ENCODE measurements around the gene ATG2B.
"Not testable (repeated sequence)": the region's sequence is repeated elsewhere in the genome, so short reads cannot be mapped to it uniquely, and the experiment has no call there.

The ATG2B gene

DNA sequence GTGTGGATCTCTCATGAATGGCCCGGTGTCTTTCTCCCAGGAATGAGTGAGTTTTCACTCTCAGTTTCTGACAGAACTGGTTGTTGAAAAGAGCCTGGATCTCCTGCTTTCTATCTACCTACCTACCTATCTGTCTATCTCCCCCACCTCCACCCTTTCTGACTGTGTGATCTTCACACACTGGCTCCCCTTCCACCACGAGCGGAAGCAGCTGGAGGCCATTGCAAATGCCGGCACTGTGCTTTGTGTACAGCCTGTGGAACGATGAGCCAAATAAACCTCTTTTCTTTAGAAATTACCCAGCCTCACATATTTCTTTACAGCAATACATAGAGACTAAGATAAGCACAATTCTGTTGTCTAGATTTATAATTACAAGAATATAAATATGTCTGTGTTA is 7.4 kb upstream of the ATG2B start:
- no peak for FAIRE-seq

DNA sequence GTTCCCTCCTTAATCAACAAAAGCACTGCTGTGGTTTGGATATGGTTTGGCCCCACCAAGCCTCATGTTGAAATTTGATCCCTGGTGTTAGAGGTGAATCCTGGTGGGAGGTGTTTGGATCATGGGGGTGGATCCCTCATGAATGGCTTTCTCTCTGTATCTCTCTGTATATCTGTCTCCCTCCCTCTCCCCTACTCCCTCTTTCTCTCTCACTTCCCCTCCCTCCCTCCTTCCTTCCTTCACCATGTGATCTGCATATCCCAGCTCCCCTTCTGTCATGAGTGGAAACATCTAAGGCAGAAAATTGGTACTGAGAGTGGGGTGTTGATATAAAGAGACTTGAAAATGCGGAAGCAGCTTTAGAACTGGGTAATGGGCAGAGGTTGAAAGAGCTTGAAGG is 5.4 kb upstream of the ATG2B start:
- FAIRE-seq: no peak

DNA sequence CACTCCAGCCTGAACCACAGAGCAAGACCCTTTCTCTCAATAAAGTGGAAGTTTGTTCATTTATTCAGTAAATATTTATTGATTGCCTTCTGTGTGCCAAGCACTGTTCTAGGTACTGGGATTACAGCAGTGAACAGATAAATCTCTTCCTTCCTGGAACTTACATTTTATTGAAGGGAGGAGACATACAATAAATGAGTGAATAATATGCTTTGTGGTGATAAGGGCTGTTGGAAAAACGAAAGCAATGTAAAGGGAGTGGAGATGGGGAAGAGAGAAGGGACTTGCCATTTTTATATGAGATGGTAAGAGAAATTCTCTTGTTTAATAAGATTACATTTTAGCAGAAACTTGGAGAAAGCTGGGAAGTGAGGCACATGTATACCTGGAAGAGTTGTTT is 1.8 kb upstream of the ATG2B start:
- no peak for FAIRE-seq

DNA sequence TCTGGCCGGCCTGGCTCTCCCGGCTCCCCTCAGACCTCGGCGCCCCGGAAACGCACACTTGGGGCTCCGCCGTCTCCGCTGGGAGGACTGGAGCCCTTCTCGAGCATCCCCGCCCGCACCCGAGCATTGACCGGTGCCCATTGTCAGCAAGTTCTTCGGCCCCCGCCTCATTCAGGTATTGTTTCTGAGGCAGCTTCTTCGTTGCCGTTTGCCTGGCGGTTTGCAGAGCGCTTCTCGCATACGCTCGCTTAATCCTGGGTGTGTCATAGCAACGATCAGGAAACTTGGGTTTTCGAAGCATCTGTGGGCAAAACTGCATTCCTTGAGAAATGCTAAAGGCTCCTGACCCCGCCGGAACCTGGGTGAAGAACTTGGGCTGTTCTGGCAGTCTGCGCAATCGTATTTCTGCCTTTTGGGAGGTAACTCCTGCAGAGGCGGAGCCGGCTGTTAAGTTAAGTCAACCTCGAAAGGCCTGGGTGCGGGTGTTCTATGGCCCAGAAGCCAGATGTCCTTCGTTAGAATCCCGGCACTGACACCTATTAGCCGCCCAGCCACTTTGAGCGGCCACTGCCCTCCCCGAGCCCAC is 703 bp upstream of the ATG2B start:
- no peak for FAIRE-seq

DNA sequence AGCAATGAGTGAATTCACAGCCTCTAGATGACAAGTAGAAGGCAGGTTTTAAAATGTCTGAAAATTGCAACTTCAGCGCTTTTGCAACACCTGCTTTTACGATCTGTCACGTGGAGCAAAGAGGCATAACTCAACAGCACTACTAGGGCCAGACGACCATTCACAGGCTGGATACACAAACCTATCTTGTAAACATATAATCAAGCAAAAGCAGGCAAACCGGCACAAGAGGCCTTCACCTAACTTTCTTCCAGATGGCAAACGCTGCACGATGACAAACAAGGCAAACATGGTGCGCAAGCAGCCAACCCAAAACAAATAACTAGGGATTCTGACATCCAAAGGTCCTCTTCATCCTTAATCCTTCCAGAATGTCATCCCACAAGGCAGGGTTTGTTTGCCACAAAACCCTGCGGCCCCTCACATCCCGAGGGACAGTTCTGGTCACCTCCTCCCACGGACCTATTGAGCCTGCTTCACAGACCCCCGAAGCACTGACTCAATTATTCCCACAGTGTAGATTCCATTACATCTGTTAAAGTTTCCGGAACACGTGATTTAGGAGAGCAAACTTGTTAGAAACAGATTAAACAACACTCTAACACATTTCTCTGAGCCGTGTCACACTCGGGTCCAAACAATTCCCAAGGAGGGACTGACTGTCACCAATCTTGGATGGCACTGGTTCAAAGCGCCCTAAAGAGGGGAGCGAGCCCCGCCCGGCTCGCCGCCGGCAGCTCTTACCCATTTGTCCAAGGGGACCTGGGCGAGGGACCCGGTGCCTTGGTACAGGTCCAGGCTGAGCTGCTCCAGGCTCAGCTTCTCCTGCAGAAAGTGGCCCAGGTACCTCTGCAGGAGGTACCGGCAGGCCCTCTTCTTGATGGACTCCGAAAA is 823 bp downstream of the ATG2B start:
- no peak for FAIRE-seq

DNA sequence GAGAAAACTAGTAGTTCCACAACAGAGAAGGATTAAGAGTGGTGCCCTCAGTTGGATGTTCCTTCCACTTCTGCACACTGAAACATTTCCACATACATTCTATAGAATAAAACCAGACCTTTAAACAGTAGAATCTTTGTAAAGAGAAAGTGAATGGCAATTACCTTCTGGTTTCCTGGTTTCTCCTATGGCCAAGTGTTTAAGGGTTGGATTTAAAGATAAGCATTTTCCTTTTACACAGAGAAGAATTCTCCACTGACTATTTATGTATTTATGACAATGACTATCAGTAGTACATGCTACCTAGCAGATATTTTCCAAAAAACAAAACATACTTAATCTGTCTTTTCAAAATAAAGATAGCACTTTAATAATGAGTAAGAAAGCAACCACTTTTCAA is 3.2 kb downstream of the ATG2B start:
- no peak for FAIRE-seq

DNA sequence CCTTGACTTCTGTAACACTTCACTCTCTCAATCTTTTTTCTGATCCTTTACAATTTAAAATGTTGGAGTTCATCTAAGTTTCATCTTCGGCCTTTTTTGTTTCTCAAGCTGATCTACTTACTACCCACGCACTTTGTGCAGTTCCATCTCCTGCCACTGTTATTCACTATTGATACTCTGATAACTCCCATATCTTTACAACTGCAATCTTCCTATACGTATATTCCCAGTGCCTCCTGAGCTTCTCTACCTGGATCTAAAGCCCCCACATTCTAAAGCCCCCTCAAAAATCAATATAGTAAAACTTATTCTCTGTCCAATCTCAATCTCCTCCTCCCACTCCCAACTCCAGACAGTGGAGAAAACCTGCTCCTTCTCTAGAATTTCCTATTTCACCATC is 5.9 kb downstream of the ATG2B start:
- no peak for FAIRE-seq

DNA sequence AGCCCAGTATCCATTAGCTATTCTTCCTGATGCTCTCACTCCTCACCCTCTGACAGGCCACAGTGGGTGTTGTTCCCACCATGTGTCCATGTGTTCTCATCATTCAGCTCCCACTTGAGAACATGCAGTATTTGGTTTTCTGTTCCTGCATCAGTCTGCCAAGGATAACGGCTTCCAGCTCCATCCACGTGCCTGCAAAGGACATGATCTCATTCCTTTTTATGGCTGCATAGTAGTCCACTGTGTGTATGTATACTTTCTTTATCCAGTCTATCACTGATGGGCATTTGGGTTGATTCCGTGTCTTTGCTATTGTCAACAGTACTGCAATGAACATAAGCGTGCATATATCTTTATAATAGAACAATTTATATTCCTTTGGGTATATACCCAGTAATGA is 8.9 kb downstream of the ATG2B start:
- no peak for FAIRE-seq

DNA sequence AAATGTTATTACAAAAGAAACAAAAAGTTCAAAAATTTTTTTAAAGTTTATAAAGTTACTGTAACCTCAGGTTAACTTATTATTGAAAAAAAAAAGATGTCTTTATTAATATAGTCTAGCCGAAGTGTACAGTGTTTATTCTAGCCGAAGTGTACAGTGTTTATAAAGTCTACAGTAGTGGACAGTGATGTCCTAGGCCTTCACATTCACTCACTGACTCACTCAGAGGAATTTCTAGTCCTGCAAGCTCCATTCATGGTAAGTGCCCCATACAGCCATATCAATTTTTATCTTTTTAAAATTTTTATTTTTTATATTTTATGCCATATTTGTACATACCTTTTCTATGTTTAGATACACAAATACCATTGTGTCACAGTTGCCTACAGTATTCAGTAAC is 10.4 kb downstream of the ATG2B start:
- FAIRE-seq: no peak

DNA sequence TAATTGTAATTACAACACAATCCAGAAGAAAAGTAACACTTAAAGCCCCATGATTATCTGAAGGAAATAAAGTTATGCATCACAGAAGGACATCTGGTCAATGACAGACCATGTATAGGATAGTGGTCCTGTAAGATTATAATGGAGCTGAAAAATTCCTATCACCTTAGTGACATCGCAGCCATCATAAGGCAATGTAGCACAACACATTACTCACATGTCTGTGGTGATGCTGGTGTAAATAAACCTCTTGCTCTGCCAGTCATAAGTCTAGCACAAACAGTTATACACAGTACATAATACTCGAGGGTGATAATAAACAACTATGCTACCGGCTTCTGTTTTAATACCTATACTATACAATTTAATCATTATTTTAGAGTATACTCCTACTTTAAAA is 11.2 kb downstream of the ATG2B start:
- no peak for FAIRE-seq

DNA sequence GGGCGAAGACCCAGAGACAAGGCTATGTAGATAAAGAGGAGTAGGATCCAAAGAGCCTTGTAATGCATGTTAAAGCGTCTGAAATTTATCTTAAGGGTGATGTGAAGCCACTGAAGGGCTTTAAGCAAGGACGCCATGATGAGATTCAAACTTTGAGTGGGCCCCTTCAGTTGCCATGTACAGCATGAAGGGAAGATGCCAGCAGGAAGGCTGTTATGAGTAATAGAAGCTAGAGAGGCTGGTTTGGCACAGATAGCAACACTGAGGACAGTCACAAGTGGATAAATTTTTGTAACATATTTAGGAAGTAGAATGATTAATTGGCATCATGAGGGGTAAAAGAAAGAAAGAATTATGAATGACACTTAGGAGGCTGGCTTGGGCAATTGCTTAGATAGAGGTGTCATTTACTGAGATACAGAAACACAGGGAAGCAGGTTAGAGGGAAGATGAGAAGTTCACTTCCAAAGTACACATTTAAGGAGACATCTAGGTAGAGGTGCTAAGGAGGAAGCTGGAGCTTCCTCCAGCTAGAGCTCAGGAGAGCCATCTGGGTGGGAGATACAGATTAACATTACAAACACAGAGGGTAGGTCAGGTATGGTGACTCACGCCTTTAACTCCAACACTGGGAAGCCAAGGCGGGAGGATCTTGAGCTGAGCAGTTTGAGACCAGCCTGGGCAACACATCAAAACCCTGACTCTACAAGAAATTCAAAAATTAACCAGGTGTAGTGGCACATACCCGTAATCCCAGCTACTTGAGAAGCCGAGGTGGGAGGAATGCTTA is 13.7 kb downstream of the ATG2B start:
- no peak for FAIRE-seq

DNA sequence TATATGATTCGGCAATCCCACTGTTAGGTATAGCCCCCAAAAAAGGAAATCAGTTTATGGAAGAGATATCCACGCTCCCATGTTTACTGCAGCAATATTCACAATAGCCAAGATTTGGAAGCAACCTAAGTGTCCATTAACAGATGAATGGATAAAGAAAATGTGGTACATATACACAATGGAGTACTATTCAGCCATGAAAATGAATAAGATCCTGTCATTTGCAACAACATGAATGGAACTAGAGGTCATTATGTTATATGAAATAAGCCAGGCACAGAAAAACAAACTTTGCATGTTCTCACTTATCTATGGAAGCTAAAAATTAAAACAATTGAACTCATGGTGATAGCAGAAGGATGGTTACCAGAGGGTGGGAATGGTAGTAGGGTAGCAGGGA is 15.2 kb downstream of the ATG2B start:
- FAIRE-seq: not testable (repeated sequence)

DNA sequence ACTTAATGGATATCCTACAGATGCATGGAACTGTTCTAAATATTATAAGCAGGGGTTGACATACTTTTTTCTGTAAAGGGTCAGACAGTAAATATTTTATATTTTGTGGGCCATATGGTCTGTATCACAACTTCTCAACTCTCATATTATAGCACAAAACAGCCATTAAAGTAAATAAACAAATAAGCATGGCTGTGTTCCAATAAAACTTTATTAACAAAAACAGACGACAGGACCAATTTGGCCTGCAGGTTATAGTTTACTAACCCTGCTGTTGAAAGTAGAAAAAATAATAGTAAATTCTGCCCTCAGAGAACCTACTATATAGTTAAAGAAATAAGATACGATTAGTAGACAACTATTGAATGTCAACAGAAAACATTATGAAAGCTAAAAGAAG is 17.5 kb downstream of the ATG2B start:
- FAIRE-seq: no peak

DNA sequence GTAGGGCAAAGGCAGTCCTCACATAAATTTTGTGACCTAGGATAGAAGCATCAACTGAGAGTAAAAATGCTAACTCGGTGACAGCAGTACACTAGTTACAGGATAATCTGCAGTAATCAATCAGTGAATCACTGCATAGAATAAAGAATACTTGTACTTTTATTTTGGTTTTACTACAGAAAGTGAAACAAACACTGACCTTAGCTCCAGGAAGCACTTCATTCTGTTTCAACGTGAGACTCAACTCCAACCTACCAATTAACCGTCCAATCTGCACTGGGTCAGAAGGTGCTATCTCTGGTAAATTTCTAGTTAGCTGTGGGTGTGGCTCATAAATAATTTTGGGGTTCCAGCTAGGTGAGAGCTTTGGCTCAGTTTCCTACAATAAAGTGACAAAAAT is 21.8 kb downstream of the ATG2B start:
- no peak for FAIRE-seq

DNA sequence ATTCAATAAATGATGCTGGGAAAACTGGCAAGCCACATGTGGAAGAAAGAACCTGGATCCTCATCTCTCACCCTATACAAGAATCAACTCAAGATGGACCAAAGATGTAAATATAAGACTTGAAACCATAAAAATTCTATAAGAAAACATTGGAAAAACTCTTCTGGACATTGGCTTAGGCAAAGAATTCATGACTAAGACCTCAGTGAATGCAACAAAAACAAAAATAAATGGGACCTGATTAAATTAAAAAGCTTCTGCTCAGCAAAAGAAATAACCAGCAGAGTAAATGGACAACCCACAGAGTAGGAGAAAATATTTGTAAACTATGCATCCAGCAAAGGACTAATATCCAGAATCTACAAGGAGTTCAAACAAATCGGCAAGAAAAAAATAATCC is 24.6 kb downstream of the ATG2B start:
- FAIRE-seq: no peak

DNA sequence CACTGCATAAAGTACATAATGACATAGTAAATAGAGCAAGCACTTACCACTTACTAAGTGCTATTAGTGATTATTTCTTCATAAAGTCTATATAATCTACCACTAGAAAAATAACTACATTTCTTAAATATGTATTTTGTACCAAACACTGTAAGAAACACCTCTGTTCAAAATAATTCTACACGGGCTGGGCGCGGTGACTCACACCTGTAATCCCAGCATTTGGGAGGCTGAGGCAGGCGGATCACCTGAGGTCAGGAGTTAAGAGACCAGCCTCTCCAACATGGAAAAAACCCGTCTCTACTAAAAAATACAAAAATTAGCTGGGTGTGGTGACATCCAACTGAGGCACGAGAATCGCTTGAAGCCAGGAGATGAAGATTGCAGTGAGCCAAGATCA is 38.9 kb downstream of the ATG2B start:
- FAIRE-seq: no peak

DNA sequence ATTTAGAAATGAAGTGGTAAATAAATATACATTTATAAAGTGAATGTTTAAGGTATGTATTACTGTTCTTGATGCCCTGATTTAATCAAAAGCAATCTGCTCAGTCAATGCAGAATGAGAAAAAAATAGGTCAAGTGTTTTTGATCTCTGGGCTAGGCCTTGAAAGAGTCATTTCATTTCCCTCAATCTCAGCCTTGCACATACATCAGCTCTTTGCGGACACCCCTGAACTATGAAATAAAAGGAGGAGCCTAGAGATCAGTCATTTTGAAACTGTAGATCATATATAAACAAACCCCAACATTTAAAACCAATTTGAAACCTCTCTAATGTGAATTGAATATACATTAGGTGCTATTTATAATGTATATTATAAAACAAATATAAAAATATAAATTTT is 42.5 kb downstream of the ATG2B start:
- FAIRE-seq: no peak

DNA sequence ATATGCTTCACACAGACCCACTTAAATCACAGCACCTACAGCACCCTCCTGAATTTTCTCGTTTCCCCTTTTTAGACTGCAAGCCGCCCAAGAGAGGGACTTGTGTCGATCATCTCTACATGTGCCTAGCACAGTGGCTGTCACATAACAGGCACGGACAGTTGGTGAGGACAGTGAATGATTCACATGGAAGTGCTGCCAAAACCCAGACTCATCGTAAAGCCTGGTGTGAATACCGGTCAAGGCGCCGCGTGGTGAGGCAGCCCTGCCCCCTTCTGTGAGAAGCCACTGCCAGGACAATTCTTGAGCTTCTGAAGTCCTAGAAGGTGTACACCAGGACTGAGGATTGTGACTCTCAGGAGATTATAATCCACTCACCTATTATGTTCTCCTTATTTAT is 44.3 kb downstream of the ATG2B start:
- no peak for FAIRE-seq

DNA sequence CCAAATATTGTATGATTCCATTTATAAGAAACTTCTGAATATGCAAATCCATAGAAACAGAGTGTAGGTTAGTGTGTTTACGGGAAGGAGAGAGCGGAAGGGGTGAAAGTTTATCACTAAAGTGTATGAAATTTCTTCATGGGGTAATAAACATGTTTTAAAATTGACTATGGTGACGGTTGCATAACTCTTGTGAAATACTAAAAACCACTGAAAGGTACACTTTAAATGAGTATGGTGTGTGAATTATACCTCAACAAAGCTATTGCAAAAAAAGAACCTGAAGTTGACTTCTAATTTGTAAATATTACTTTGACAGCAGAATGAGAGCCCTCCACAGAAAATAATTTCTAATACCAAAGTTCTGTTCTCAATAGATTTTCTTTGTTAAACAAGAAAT is 47.1 kb downstream of the ATG2B start:
- no peak for FAIRE-seq

DNA sequence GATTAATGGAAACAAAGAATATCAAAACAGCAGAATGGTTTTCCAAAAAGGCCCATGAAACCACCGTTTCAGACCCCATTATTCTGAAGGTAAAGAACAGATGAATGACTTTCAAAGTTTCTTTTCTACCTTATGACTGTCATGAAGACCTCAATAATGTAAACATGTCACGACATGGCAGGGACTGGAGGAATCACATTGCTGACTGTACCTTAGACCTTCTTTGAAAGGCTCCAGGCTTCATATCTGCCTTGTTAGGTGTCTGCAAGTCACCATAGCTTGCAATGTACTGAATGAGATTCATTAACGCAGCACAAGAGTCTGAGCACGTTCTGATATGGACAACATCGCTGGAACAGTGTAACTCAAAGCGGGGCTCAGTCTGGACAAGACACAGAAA is 52.2 kb downstream of the ATG2B start:
- no peak for FAIRE-seq

DNA sequence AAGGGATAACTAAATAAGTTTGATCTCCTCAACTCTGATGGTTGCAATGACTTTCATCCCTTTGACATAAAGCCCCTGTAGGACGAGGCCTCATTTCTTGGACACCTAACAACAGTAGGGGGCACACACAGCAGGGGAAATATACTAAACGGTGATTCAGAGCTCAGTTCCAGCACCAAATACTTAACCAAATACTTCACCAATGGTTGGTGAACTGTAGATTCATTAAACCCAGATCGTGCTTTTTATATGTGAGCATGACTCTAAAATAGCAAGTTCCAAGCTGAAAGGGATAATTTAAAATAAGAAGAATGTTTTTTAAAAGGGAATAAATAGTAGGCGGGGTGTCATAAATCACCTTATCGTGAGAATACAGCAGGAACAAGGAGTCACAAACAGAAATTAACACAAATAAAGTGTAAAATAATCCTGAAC is 53.2 kb downstream of the ATG2B start:
- no peak for FAIRE-seq

DNA sequence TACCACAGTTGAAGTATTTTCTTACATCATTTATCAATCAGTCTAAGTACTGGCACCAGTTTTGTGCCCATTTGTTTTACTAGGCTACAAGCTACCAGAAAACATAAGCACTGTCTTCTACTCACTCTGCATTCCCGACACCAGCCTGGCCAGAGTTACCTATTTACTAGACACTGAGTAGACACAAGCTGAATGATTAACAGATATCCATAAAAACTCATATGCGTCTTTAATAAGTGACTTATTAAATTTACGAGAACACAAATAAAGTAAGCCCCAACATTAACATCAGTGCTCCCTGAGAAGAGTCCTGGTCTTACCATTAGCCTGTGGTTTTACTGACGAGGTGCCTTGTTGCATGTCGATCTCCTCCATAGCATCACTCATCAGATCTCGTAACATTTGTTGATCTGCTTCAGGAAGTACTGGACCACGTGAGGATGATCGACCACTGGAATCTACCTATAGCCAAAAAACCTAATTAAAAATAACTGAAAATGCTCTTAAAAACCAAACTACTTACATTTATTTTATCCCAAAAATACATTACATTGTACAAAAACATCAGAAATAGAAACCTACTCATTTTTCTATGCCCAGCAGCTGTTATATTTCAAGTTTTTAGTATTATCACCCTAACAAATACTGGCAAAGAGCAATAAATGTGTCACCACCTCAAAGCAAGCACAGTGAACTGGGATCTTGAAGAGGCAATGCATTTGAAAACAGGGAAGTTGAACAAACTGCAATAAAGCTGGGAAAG is 53.8 kb downstream of the ATG2B start:
- no peak for FAIRE-seq

DNA sequence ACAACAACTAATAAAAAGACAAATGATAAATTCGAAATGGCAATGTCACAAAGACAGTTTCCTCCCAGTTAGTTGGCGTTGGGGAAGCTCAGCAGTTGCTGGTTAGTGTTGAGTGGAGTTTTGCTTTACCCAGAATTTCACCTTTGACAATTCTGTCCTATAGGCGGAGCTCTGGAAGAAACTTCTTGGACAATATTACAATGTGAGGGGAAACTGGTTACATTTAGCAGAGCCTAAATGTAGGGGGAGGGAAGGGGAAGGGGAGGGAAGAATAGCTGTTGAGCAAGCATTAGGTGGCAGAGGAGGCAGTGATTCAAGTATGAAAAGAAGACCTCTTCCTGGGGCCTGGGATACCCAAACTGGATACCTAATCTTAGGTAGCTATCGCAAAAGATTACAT is 55.7 kb downstream of the ATG2B start:
- FAIRE-seq: no peak

Measured in endometrium (tissue), 2 donors.